GM12892 (cell line): ENCODE measurements around the gene MYBPC3.

ENCODE experiments used
- POLR2A ChIP-seq: IDR thresholded peaks from 2 replicates; pipeline ENCODE4 v1.6.1; 2011; ENCODE audit warnings: low read depth, low read length, control low read depth
- POLR2AphosphoS5 ChIP-seq: IDR thresholded peaks from 2 replicates; pipeline ENCODE4 v1.6.1; 2011; ENCODE audit warnings: low read depth, low read length, control low read depth
- TAF1 ChIP-seq: IDR thresholded peaks from 2 replicates; pipeline ENCODE4 v1.6.1; 2011; ENCODE audit warnings: low read depth, mild to moderate bottlenecking, control low read depth, low read length, borderline replicate concordance

- TF ChIP-seq TAF1, result no peak
- no peak for TF ChIP-seq POLR2AphosphoS5
- no peak for TF ChIP-seq POLR2A
Observed at GRCh38 chr11:47348131-47348802, 4.2 kb downstream of the MYBPC3 start.
